Activated CD4-positive, alpha-beta T cell treated with anti-CD3 and anti-CD28 coated beads for 1 hour (primary cell): ENCODE measurements around the gene TSHZ2.
"Not testable (repeated sequence)": the region's sequence is repeated elsewhere in the genome, so short reads cannot be mapped to it uniquely, and the experiment has no call there.

Experiments used
- DNase-seq: peaks from one replicate; pipeline ENCODE4 v3.0.0-alpha.2; 2020

Gene TSHZ2

DNA sequence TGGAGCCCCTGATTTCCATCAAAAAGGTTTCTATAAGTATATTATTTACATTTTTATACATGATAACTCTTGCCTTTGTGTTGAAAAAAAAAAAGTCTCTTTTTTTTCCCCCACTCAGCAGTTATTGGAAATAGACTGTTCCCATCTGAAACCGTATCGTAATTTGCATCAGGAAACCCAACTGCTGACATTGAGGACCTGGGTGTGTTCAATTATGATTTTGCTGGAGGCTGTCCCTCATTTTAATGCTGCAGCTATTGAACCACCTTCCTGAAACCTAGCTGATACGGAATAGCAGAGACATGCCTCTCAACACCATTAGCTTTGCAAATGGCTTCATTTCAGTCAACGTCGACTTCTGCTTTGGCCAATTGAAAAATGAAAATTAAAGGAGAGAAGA is 522.6 kb downstream of the TSHZ2 start:
- DNase-seq: no peak

- no peak for DNase-seq
Measured at GRCh38 chr20:53495398-53496092, 523.4 kb downstream of the TSHZ2 start.

GRCh38 chr20:53497246-53497645 is 525.1 kb downstream of the TSHZ2 start:
- DNase-seq: no peak

DNA sequence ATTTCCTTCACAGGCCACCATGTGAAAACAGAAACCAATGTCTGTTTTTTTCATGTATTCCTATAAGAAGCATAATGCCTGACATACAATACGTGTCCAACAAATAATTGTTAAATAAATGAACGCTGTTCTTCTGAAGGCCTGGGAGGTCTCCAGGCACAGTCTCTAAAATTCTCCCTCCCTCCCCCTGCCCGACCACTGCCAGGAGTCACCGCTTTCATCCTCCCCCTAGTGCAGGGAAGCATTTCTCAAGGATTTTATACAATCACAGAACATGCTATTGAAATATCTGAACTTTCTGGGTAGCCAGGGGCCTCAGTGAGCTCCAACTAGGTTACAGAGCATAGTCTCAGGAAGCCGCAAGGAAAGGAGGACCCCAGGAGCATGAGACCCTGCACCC is 526.2 kb downstream of the TSHZ2 start:
- DNase-seq: no peak

DNA sequence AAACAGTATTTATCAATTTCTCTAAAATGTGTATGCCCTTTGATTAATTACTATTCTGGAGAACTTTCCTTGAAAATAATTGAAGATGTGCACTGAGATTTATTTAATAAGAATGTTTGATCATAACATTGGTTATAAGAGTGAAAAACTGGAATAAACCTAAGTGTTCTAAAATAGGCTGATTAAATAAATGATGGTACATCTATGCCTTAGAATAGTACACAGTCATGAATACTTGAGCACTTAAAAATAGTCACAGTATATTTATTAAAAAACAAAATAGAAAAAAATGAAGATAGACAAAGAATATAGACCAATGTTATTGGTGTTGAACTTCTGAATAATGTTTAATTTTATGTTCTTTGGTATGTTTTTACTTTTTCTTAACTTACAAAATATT is 528.5 kb downstream of the TSHZ2 start:
- no peak for DNase-seq

GRCh38 chr20:53502820-53503219 is 530.7 kb downstream of the TSHZ2 start:
- DNase-seq: no peak

- DNase-seq: no peak
Measured at GRCh38 chr20:53503517-53503919, 531.4 kb downstream of the TSHZ2 start.

DNA sequence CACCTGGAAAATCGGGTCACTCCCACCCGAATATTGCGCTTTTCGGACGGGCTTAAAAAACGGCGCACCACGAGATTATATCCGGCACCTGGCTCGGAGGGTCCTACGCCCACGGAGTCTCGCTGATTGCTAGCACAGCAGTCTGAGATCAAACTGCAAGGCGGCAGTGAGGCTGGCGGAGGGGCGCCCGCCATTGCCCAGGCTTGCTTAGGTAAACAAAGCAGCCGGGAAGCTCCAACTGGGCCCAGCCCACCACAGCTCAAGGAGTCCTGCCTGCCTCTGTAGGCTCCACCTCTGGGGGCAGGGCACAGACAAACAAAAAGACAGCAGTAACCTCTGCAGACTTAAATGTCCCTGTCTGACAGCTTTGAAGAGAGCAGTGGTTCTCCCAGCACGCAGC is 531.9 kb downstream of the TSHZ2 start:
- not testable (repeated sequence) for DNase-seq

DNA sequence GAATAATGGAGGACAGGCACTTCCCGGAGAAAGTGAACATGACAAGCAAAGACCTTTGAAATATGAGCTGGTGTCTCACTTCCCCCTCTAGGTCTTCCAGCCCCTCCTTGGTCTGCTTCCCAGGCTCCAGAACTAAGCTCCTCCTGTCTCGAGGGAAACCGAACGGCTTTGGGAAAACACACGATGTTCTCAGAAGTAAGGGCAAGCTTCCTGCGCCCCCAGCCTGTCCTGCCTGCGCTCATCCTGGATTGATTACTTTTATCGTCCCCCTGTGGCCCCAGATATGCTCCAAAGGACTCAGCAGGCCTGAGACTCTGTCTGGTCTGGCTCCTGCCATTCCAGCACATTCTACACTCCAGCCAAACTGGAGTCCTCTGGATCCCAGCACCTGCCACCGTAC is 538.1 kb downstream of the TSHZ2 start:
- DNase-seq: no peak

DNA sequence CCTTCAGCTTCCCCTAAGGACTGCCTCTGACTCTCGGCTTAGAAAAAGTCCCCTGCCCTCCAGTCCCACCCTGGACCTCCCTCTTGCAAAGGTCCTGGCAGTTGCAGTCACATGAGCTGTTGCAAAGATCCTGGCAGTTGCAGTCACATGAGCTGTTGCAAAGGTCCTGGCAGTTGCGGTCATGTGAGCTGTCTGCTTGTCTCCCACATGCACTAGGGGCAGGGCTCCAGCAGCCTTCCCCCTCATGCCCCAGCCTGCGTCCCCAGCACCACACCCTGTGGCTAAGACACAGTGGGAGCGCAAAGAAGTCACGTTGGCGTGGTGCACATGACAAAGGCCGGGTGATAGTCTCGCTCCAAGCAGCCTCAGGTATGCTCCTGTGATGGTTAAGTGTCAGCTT is 538.5 kb downstream of the TSHZ2 start:
- DNase-seq: no peak

DNA sequence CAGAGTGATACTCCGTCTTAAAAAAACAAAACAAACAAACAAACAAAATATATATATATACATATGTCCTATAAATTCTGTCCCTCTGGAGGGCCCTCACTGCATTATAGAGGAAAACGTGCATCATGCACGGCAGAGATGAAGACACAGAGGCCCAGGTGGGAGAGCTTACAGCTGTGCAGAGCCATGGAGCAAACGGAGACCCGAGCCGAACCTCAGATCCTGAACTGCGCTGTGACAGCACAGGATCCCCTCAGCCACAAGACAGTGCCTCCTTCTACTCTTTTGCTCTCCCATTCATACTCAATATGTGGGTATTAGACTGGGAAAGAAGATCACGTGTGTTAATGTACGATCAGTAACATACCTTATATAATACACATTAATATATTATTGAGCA is 539.9 kb downstream of the TSHZ2 start:
- DNase-seq: no peak

- no peak for DNase-seq
Measured at GRCh38 chr20:53513168-53513488, 541.0 kb downstream of the TSHZ2 start.

DNA sequence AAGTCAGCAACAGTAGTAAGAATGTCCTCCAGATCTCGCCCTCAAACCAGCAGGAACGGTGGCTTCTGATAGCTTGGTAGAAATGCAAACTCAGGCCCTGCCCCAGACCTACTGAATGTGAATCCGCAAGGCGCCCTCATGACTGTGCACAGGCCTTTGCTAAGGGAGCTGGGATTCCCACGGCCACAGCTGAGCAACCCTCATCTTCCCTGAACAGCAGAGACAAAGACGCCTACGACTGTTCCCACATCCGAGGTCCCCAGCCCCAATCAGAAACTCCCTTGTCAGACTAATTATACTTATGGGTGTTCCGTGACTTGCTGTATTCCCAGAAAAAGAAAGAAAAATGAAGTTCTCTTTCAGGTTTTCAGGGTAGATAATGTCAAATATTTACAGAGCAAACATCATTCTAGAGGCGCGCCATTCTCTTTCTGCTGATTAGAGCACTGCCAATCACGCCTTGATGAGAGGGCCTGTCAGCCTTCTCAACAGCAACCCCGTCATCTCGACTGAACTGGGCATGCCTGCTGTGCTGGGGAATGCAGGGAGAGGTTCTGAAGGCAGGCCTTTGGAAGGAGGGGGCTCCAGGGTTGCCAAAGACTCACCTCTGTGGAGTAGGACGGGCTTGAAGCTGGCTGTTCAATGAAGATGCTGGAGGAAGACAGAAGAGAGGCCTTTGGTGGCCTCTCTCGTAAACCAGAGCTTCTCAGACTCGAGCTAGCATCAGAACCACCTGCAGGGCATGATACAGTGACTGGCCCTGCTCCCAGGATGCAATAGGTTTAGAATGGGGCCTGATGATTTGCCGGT is 541.5 kb downstream of the TSHZ2 start:
- no peak for DNase-seq

GRCh38 chr20:53515749-53516148 is 543.6 kb downstream of the TSHZ2 start:
- no peak for DNase-seq

GRCh38 chr20:53517146-53517545 is 545.0 kb downstream of the TSHZ2 start:
- DNase-seq: no peak

DNA sequence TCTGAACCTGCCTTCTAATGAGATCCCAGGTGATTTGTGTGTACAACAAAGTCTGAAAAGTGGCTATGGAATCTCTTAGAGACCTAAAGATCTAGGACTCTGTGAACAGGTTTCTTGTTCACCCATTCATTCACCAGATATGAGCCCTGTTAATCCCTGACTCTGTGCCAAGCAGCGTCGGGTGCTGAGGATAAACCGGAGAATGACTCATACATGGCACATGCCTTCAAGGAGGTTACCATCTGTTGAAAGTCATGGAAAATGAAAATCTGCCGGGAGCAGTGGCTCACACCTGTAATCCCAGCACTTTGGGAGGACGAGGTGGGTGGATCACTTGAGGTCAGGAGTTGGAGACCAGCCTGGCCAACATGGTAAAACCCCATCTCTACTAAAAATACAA is 549.3 kb downstream of the TSHZ2 start:
- not testable (repeated sequence) for DNase-seq

- no peak for DNase-seq
Measured at GRCh38 chr20:53522026-53522425, 549.9 kb downstream of the TSHZ2 start.

- no peak for DNase-seq
Measured at GRCh38 chr20:53522696-53523095, 550.5 kb downstream of the TSHZ2 start.

DNA sequence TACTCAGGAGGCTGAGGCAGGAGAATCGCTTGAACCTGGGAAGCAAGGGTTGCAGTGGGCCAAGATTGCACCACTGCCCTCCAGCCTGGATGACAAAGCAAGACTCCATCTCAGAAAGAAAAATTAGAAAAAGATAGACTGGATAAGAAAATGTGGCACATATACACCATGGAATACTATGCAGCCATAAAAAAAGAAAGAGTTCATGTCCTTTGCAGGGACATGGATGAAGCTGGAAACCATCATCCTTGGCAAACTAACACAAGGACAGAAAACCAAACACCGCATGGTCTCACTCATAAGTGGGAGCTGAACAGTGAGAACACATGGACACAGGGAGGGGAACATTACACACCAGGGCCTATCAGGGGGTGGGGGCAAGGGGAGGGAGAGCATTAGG is 551.5 kb downstream of the TSHZ2 start:
- not testable (repeated sequence) for DNase-seq

DNA sequence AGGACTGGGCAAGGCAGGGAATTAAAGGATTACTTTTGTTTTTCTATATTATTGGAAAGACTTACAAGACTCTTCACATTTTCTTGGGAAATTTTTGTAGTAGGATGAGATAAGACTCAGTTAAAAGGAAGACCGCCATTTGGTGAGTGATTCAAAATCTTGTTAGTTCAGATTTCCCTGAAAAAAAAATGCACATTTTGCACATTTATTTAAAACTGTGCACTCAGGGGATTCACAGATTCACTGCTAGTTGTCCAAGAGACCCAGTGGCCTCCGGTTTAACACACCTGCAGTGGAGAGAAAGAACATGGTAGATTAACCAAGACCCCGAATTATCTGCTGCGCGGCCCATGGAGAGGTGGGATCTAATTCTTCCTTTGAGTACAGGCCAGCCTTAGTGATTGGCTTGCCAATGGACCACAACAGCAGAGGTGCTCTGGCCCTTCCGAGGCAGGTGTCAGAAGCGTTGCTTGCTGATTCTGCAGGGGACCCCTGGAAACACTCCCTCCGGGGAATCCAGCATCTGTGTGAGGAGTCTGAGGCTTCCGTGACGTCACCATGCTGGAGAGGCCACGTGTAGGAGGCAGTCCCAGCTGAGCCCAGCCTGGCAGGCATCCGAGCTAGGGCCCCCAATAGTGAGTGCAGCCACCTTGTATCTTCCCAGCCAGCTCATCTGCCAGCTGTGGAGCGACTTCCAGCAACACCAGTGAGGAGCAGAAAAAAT is 552.6 kb downstream of the TSHZ2 start:
- no peak for DNase-seq

- no peak for DNase-seq
Measured at GRCh38 chr20:53527196-53527595, 555.0 kb downstream of the TSHZ2 start.

- no peak for DNase-seq
Measured at GRCh38 chr20:53529658-53530057, 557.5 kb downstream of the TSHZ2 start.

GRCh38 chr20:53530440-53530839 is 558.3 kb downstream of the TSHZ2 start:
- no peak for DNase-seq
